BLaER1 treated with 17β-estradiol and CSF1 and Interleukin-3, amounts not matched to agents 10 nM and 100 nM (cell line): Measurements from ENCODE around the gene UBE2J2.

Experiments used
- H3K27ac ChIP-seq, 11 experiments: shearing (Covaris generic); formaldehyde crosslinking; 2 replicates each; pipeline ENCODE4 v1.8.1; 2022
- H3K27me3 ChIP-seq, 11 experiments: shearing (Covaris generic); formaldehyde crosslinking; 2 replicates each; pipeline ENCODE4 v1.8.1; 2022
- H3K36me3 ChIP-seq, 11 experiments: shearing (Covaris generic); formaldehyde crosslinking; 2 replicates each; pipeline ENCODE4 v1.8.1; 2022
- H3K4me1 ChIP-seq, 10 experiments: shearing (Covaris generic); formaldehyde crosslinking; 2 replicates each; pipeline ENCODE4 v1.8.1; 2022
- H3K4me2 ChIP-seq, 11 experiments: shearing (Covaris generic); formaldehyde crosslinking; 2 replicates each; pipeline ENCODE4 v1.8.1; 2022
- H3K4me3 ChIP-seq, 10 experiments: shearing (Covaris generic); formaldehyde crosslinking; 2 replicates each; pipeline ENCODE4 v1.8.1; 2022
- H3K9ac ChIP-seq, 11 experiments: shearing (Covaris generic); formaldehyde crosslinking; 2 replicates each; pipeline ENCODE4 v1.8.1; 2022
- H3K9me3 ChIP-seq, 11 experiments: shearing (Covaris generic); formaldehyde crosslinking; replicated peaks in 1 of 11; 2 replicates each; pipeline ENCODE4 v1.8.1; 2022
- H4K20me1 ChIP-seq, 11 experiments: shearing (Covaris generic); formaldehyde crosslinking; 2 replicates each; pipeline ENCODE4 v1.8.1; 2022
- Cebpa-rat ChIP-seq, 11 experiments: shearing (Covaris generic); IDR thresholded peaks; 2 replicates each; pipeline ENCODE4 v1.8.1; 2022

Gene UBE2J2

GRCh38 chr1:1226566-1227362, 46.9 kb downstream of the UBE2J2 start:
- Histone ChIP-seq H3K27ac (no peak overlapping the region), H3K9me3 (no peaks in the 10 kb centered on the region), H3K4me3 (no peak overlapping the region), H3K27me3 (no peaks in the 10 kb centered on the region), H3K4me2 (no peak overlapping the region), H3K9ac (no peak overlapping the region), H3K4me1 (peaks cover 15 to 20% (median 18%) of the 10 kb centered on the region in 10 experiments), H4K20me1 (peaks cover 63 to 90% (median 84%) of the 10 kb centered on the region in 11 experiments), H3K36me3 (peaks cover 78 to 85% (median 81%) of the 10 kb centered on the region in 11 experiments)
- no peak for TF ChIP-seq Cebpa-rat (IDR thresholded peaks at IDR 0.05)

GRCh38 chr1:1225913-1226312, 47.7 kb downstream of the UBE2J2 start:
- no peak for TF ChIP-seq Cebpa-rat (IDR thresholded peaks at IDR 0.05)
- Histone ChIP-seq H3K9me3 (no peaks in the 10 kb centered on the region), H3K4me1 (peaks cover 15 to 19% (median 17%) of the 10 kb centered on the region in 10 experiments), H3K4me2 (no peak overlapping the region), H3K9ac (no peak overlapping the region), H3K27me3 (no peaks in the 10 kb centered on the region), H3K27ac (no peak overlapping the region), H3K36me3 (peaks cover 86 to 94% (median 90%) of the 10 kb centered on the region in 11 experiments), H4K20me1 (peaks cover 70 to 98% (median 92%) of the 10 kb centered on the region in 11 experiments), H3K4me3 (no peak overlapping the region)

- no peaks in the 10 kb centered on the region for H3K9me3 ChIP-seq
- TF ChIP-seq Cebpa-rat (IDR thresholded peaks at IDR 0.05) = no peak
- H3K27ac ChIP-seq = no peak overlapping the region
- H4K20me1 ChIP-seq = peaks cover 75 to 99% (median 95%) of the 10 kb centered on the region in 11 experiments
- peaks cover 92 to 99% (median 96%) of the 10 kb centered on the region in 11 experiments for H3K36me3 ChIP-seq
- H3K4me3 ChIP-seq = no peak overlapping the region
- no peaks in the 10 kb centered on the region for H3K27me3 ChIP-seq
- no peak overlapping the region for H3K4me2 ChIP-seq
- H3K4me1 ChIP-seq = peaks cover 10 to 13% (median 13%) of the 10 kb centered on the region in 10 experiments
- H3K9ac ChIP-seq = 0 out of 22 replicates have a peak overlapping the region, but pooled peaks of 1 of the 11 experiments have one; percentile 6
These were observed 48.3 kb downstream of the UBE2J2 start for GRCh38 chr1:1225238-1225845.

GRCh38 chr1:1223891-1224290, 49.8 kb downstream of the UBE2J2 start:
- no peak overlapping the region for H3K4me3 ChIP-seq
- no peaks in the 10 kb centered on the region for H3K9me3 ChIP-seq
- peaks cover 90 to 99% (median 97%) of the 10 kb centered on the region in 11 experiments for H3K36me3 ChIP-seq
- no peak overlapping the region for H3K27ac ChIP-seq
- no peak for TF ChIP-seq Cebpa-rat (IDR thresholded peaks at IDR 0.05)
- no peaks in the 10 kb centered on the region for H3K27me3 ChIP-seq
- peaks cover 71 to 99% (median 96%) of the 10 kb centered on the region in 11 experiments for H4K20me1 ChIP-seq
- no peaks in the 10 kb centered on the region; a peak in 1 of 20 replicates for H3K4me1 ChIP-seq
- no peak overlapping the region for H3K4me2 ChIP-seq
- no peak overlapping the region for H3K9ac ChIP-seq

- H3K4me3 ChIP-seq = no peak overlapping the region
- peaks cover 66 to 99% (median 96%) of the 10 kb centered on the region in 11 experiments for H4K20me1 ChIP-seq
- TF ChIP-seq Cebpa-rat (IDR thresholded peaks at IDR 0.05) = no peak
- H3K4me1 ChIP-seq = no peaks in the 10 kb centered on the region
- no peak overlapping the region for H3K9ac ChIP-seq
- H3K36me3 ChIP-seq = peaks cover 89 to 99% (median 97%) of the 10 kb centered on the region in 11 experiments
- H3K9me3 ChIP-seq = no peaks in the 10 kb centered on the region
- no peaks in the 10 kb centered on the region for H3K27me3 ChIP-seq
- H3K4me2 ChIP-seq = no peak overlapping the region
- no peak overlapping the region for H3K27ac ChIP-seq
These were observed 50.3 kb downstream of the UBE2J2 start for GRCh38 chr1:1223321-1223720.

GRCh38 chr1:1222575-1223225, 51.0 kb downstream of the UBE2J2 start:
- no peak for TF ChIP-seq Cebpa-rat (IDR thresholded peaks at IDR 0.05)
- Histone ChIP-seq H3K9ac (no peak overlapping the region), H3K9me3 (no peaks in the 10 kb centered on the region), H3K27me3 (no peaks in the 10 kb centered on the region), H3K36me3 (peaks cover 89 to 99% (median 97%) of the 10 kb centered on the region in 11 experiments), H4K20me1 (peaks cover 65 to 99% (median 96%) of the 10 kb centered on the region in 11 experiments), H3K4me2 (no peak overlapping the region), H3K27ac (no peak overlapping the region), H3K4me3 (no peak overlapping the region), H3K4me1 (no peaks in the 10 kb centered on the region)

GRCh38 chr1:1221887-1222574, 51.6 kb downstream of the UBE2J2 start:
- no peak overlapping the region for H3K4me3 ChIP-seq
- no peak for TF ChIP-seq Cebpa-rat (IDR thresholded peaks at IDR 0.05)
- no peak overlapping the region for H3K27ac ChIP-seq
- no peaks in the 10 kb centered on the region; a peak in 1 of 20 replicates for H3K4me1 ChIP-seq
- H3K4me2 ChIP-seq = no peak overlapping the region
- no peak overlapping the region for H3K9ac ChIP-seq
- H4K20me1 ChIP-seq = peaks cover 64 to 99% (median 96%) of the 10 kb centered on the region in 11 experiments
- peaks cover 91 to 99% (median 97%) of the 10 kb centered on the region in 11 experiments for H3K36me3 ChIP-seq
- no peaks in the 10 kb centered on the region for H3K27me3 ChIP-seq
- no peaks in the 10 kb centered on the region for H3K9me3 ChIP-seq

GRCh38 chr1:1220197-1220596, 53.5 kb downstream of the UBE2J2 start:
- Histone ChIP-seq H4K20me1 (peaks cover 63 to 99% (median 96%) of the 10 kb centered on the region in 11 experiments), H3K4me1 (peaks cover 5 to 17% (median 9%) of the 10 kb centered on the region in 10 experiments; a peak in 19 of 20 replicates), H3K36me3 (peaks cover 86 to 99% (median 94%) of the 10 kb centered on the region in 11 experiments), H3K27ac (no peak overlapping the region), H3K9ac (no peak overlapping the region), H3K27me3 (no peaks in the 10 kb centered on the region), H3K9me3 (no peaks in the 10 kb centered on the region), H3K4me2 (no peak overlapping the region), H3K4me3 (no peak overlapping the region)
- no peak for TF ChIP-seq Cebpa-rat (IDR thresholded peaks at IDR 0.05)
